HG03457 (cell line): ENCODE measurements around the gene LRRC71.
"Not testable (repeated sequence)": the region's sequence is repeated elsewhere in the genome, so short reads cannot be mapped to it uniquely, and the experiment has no call there.

Experiments used
- ATAC-seq: cut with Tn5 transposase; IDR thresholded peaks from one replicate; pipeline ENCODE4 v1.9.1; 2021; ENCODE audit warnings: moderate number of reproducible peaks; ENCODE audit not compliant: unreplicated experiment

The LRRC71 gene

GRCh38 chr1:156926695-156927094 lies 6.3 kb downstream of the LRRC71 start:
- ATAC-seq: not testable (repeated sequence)

- ATAC-seq: no peak
Observed at GRCh38 chr1:156927215-156928042, 7.0 kb downstream of the LRRC71 start.

DNA sequence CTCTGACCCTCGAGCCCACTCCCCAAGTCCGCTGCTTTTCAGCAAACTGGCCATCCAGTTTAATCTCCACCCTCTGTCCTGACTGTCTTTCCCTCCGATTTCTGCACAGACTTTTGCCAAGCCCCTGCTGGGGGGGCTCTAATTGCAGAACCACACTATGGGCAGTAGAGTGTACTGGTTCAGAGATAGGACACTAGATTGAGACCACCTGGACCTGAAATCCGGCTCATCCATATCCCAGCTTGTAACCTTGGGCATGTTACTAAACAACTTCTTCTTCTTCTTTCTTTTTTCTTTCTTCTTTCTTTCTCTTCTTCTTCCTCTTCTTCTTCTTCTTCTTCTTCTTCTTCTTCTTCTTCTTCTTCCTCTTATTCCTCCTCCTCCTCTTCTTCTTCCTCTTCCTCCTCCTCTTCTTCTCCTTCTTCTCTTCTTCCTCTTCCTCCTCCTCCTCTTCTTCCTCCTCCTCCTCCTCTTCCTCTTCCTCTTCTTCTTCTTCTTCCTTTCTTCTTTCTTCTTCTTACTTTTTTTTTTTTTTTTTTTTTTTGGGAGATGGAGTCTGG lies 7.7 kb downstream of the LRRC71 start:
- ATAC-seq: no peak

- no peak for ATAC-seq
Observed at GRCh38 chr1:156929596-156930238, 9.3 kb downstream of the LRRC71 start.

DNA sequence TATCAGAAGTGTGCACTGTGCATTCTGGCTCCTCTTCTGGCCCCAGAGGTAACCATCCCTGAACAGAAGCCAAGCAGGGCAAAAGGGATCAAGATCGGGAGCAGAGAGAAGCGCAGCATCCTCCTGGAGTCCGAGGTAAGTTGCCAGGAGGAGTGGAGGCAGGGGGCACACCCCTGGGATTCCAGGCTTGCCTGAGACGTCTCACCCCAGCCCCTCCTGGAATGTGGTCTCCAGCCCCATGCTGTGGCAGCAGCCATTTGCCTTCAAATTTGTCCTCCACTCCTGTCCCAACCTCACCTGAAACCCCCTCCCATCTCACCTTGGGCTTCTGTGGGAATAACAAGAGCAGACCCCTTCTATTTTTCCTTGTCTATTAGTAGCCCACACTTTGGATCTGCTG lies 10.1 kb downstream of the LRRC71 start:
- ATAC-seq: no peak

DNA sequence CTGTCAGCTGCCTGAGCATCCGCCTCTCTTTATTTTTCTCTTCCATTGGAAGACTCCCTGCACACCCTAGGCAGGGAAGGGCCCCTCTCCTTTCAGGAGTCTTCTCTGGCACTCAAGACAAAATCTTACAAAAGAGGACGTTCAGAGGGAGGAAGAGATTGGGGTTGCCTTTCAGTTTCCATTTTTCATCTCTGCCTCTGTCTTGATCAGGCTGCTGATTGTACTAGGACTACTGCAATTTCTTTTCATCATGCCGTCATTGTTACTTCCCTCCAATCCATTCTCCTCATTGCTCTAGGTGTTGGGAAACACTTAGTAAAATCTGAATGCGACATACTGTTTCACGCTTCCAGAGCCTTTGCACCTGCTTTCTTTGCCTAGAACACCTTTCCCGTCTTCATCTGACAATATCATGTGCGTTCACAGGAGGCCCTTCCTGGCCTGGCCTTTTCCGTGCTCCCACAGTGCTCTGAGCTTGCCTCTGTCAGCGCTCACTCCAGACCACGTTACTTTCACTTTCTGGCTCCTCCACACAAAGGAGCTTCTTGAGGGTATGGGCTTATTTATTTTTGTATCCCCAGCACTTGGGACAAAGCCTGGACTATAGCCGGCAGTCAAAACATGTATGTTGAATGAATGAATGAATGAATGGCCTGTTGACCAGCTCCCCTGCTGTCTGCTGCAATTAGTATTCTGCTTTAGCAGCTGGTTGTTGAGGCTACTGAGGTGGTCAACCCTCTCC lies 10.9 kb downstream of the LRRC71 start:
- no peak for ATAC-seq

- no peak for ATAC-seq
Observed at GRCh38 chr1:156931974-156932710, 11.7 kb downstream of the LRRC71 start.

DNA sequence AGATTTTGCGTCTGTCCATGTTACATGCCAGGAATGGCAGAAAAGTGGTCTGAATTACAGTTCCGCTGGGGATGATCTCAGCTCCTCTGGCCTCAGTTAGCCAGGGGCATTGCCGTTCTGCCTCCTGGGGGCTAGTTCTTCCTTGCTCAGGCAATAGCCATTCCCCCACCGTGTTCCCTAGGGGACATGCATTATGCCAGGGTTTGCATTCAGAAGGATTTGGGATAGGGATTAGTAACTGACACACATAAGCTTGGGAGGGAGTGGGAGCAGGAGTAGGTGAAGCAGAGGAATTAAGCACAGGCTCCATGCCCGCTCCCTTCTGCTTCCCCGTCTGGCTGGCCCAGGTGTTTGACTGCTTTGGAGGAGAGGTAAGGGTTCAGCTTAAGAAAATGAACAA lies 12.7 kb downstream of the LRRC71 start:
- ATAC-seq: no peak

GRCh38 chr1:156935505-156936128 lies 15.2 kb downstream of the LRRC71 start:
- no peak for ATAC-seq

DNA sequence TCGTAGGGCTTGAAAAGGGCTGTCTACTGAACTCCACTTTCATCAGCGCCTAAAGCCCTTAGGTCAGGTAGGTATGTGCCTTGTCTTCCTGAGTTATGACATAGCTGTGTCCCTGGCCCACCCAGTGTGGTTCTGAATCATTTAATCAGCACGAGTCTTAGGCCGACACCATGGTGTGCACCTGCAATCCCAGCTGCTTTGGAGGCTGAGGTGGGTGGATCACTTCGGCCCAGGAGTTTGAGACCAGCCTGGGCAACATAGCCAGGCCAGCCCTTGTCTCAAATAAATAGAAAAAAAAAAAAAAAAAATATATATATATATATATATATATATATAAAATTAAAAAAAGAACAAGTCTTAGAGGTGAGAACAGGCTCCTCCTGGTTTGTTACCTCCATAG lies 15.8 kb downstream of the LRRC71 start:
- no peak for ATAC-seq

DNA sequence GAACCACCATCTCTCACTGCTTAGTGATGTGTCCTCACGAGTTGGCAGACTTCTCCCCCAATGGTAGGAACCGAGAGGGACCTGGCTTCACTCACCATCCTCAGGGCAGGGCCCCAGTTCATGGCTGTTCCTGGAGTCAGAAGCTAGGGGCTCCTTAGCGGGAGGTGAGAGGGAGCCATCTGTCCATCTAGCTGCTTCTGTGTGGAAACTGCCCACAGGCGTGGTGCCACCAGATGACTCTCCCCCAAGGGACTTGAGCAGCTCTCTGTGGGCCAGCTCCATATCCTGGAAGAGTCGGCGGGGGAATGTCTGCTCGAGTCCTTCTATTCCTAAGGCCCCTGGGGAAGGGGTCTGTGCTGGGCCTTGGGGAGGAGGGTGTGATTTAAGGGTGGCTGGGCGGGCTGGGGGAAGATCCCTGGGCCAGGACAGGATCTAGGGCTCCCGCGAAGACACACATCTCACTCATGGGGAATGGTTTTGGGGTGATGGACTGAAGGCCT lies 16.3 kb downstream of the LRRC71 start:
- no peak for ATAC-seq

- ATAC-seq: no peak
Observed at GRCh38 chr1:156937883-156938282, 17.5 kb downstream of the LRRC71 start.

DNA sequence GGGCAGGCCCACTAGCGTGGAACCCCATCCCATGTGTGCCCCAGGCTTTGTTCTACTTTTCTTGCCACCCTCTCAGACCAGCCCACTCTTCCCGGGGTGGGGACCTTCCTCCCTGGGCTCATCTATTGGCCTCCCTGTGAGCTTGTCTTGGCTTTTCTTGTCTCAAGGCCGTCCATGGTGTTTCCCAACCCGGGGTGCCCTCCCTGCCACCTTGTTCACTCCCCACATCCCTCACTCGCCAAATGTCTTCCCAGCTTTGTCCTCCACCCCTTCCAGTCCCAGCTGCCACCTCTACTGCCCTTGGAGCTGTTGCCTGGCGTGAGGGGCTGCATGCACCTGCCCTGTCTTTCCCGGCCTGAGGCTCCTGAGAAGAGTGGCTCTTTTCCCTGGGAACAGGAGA lies 18.4 kb downstream of the LRRC71 start:
- ATAC-seq: no peak

- ATAC-seq: no peak
Observed at GRCh38 chr1:156939786-156940334, 19.4 kb downstream of the LRRC71 start.

GRCh38 chr1:156941675-156942074 lies 21.2 kb downstream of the LRRC71 start:
- ATAC-seq: no peak

DNA sequence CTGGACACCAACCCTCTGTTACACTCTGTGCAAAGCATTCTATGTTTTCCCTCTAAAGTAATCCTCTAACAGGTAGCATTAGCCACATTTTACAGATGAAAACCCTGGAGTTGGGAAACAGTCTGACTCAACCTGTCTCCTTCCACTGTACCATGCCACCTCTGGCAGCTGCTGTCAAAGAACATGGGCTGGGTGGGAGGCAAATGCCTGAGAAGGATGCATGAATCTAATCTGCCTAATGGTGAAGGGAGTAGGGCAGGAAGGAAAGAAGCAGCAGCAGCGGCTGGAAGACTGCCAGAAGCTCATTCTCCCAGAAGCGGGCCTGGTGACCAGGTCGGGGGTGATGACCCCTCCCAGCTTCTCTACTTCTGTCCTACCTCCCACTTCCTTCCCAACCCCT lies 21.7 kb downstream of the LRRC71 start:
- no peak for ATAC-seq

DNA sequence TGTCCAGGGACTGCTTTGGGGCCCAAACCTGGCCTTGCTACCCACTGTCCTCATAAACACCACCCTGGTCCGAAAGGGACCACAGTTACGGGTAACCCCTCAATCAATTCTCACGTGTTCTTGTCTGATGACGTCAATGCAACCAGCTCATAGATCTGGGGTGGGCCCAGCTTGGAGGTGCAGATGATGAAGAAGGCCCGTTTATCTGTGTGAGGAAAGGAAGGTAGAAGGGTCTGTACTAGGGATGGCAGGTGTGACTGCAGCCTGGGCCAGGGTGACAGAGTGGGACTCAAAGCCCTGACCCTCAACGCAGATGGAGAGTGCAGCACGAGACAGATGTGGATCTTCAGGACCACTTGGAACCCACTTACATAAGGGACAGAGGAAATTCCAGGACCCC lies 22.1 kb downstream of the LRRC71 start:
- ATAC-seq: no peak

DNA sequence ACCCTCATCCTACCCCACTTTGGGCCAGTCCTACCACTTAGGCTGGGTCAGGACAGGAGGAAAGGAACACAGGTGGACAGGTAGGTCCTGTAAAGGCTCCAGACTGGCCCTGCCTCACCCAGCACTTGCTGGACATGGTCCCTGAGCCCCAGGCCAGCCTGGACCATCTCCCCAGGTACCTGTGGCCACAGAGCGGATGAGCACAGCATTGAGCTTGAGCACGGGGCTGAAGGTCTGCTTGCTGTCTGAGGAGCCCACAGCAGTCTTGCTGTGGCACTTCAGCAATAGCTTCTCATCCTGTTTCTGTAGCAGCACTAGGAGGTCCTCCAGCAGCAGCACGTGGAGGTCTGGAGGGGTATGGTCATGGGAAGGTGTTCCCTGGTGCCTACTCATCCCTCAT lies 23.3 kb downstream of the LRRC71 start:
- ATAC-seq: no peak

GRCh38 chr1:156944268-156944667 lies 23.8 kb downstream of the LRRC71 start:
- no peak for ATAC-seq

DNA sequence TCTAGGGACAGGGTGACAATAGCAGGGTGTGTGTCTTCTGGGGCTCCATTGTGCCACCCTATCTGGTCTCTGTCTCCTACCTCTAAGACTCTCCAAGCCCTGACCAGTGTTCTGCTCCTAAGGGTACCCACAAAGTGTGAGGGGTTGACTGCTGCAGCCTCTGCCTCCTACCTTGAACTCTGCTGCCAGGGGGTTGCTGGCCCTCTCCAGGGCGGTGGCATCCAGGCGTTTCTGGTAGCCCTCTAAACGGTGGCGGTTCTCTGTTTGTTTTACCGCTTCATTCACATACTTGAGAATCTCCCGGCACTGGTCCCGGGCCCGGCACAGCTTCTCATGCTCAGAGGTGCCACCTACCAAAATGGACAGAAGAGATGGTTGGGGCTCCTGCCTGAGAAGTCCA lies 24.4 kb downstream of the LRRC71 start:
- no peak for ATAC-seq
